B cell (primary cell): Measurements from ENCODE around the gene FIBCD1. TPM values are rescaled to one million over a fixed set of nuclear protein-coding genes. Genes with fewer than 3 reads are reported as not detected.

ENCODE experiments used
- ATAC-seq: fragments of 200-7000 bp; cut with Tn5 transposase; one replicate; pipeline ENCODE4 v1.10.0; 2021; ENCODE audit warnings: low read depth, mild to moderate bottlenecking, moderate number of reproducible peaks, moderate library complexity
- CTCF ChIA-PET: fragments of 350-600 bp; sonication (Branson Sonifier 250); formaldehyde crosslinking; loops from one replicate; lab custom pipeline; 2021; ENCODE audit warnings: antibody characterized with exemption, inconsistent platforms; lab: Charles Lee
- POLR2A ChIA-PET: fragments of 350-600 bp; sonication (Branson Sonifier 250); formaldehyde crosslinking; loops from one replicate; lab custom pipeline; 2021; ENCODE audit warnings: antibody characterized with exemption; lab: Charles Lee
- DNase-seq: peaks from one replicate; pipeline ENCODE4 v3.0.0; 2013
- H2AFZ ChIP-seq: 2 replicates; pipeline ENCODE4 v1.6.1; 2012; ENCODE audit warnings: mild to moderate bottlenecking, low read depth, low read length; ENCODE audit not compliant: insufficient read depth, poor library complexity, severe bottlenecking
- H3K27ac ChIP-seq, 2 donors: 1 replicate in 1 of 2; 2 replicates in 1 of 2; pipeline ENCODE4 v1.5.1; 2012 to 2013; ENCODE audit warnings: low read length in 2 of 2, mild to moderate bottlenecking in 2 of 2, moderate library complexity in 1 of 2
- H3K27me3 ChIP-seq, 4 experiments: fragments of 200-600 bp in 1 of 4; sonication (generic) in 1 of 4; replicated peaks in 1 of 4; 1 replicate in 2 of 4; 2 replicates in 2 of 4; pipeline versions ENCODE4 v1.6.1 to v1.7.0; 2013 to 2016; ENCODE audit warnings: low read length in 3 of 4, mild to moderate bottlenecking in 2 of 4, mixed read lengths in 1 of 4, moderate library complexity in 1 of 4; ENCODE audit not compliant: insufficient read depth in 4 of 4, control insufficient read depth in 3 of 4; ENCODE audit errors: control extremely low read depth in 1 of 4
- H3K36me3 ChIP-seq, 2 experiments: replicated peaks in 1 of 2; 1 replicate in 1 of 2; 2 replicates in 1 of 2; pipeline versions ENCODE4 v1.6.1 to v1.7.1; 2013; ENCODE audit warnings: low read length in 1 of 2; ENCODE audit not compliant: insufficient read depth in 2 of 2, control insufficient read depth in 1 of 2; ENCODE audit errors: control extremely low read depth in 1 of 2, extremely low read depth in 1 of 2
- H3K4me1 ChIP-seq, 2 donors: fragments of 200-600 bp in 1 of 2; sonication (generic) in 1 of 2; 1 replicate in 1 of 2; 2 replicates in 1 of 2; pipeline versions ENCODE4 v1.5.1 to v1.6.1; 2013 to 2017; ENCODE audit warnings: low read length in 2 of 2; ENCODE audit not compliant: control insufficient read depth in 2 of 2, insufficient read depth in 2 of 2
- H3K4me2 ChIP-seq: replicated peaks from 2 replicates; pipeline ENCODE3; 2012; ENCODE audit warnings: mild to moderate bottlenecking, low read depth, low read length; ENCODE audit not compliant: poor library complexity, severe bottlenecking
- H3K4me3 ChIP-seq, 5 experiments: fragments of 200-600 bp in 1 of 5; sonication (generic) in 1 of 5; 1 replicate in 3 of 5; 2 replicates in 2 of 5; pipeline versions ENCODE4 v1.5.1 to v1.7.0; 2011 to 2016; ENCODE audit warnings: low read length in 4 of 5, mild to moderate bottlenecking in 4 of 5, low read depth in 2 of 5, control low read depth in 1 of 5, moderate library complexity in 1 of 5; ENCODE audit not compliant: insufficient read depth in 1 of 5; ENCODE audit errors: control extremely low read depth in 1 of 5, extremely low read depth in 1 of 5
- H3K79me2 ChIP-seq: fragments of 200-600 bp; sonication (generic); one replicate; pipeline ENCODE4 v1.6.0; 2016; ENCODE audit warnings: low read length; ENCODE audit not compliant: control insufficient read depth, insufficient read depth
- H3K9ac ChIP-seq: fragments of 200-600 bp; sonication (generic); 2 replicates; pipeline ENCODE4 v1.6.1; 2017; ENCODE audit warnings: mild to moderate bottlenecking, low read length, moderate library complexity
- H3K9me3 ChIP-seq, 3 donors: one replicate each; pipeline versions ENCODE4 v1.6.1 to v1.7.1; 2013; ENCODE audit warnings: low read length in 2 of 3; ENCODE audit not compliant: control insufficient read depth in 2 of 3, insufficient read depth in 1 of 3; ENCODE audit errors: control extremely low read depth in 1 of 3
- H4K20me1 ChIP-seq: 2 replicates; pipeline ENCODE4 v1.6.0; 2012; ENCODE audit warnings: mild to moderate bottlenecking, low read length; ENCODE audit not compliant: insufficient read depth, control insufficient read depth, poor library complexity, severe bottlenecking
- H3K27ac Mint-ChIP-seq: one replicate; pipeline ENCODE4 v1.8.0; 2021; ENCODE audit warnings: mixed read lengths
- H3K27me3 Mint-ChIP-seq: one replicate; pipeline ENCODE4 v1.8.0; 2021; ENCODE audit warnings: mixed read lengths
- H3K4me1 Mint-ChIP-seq: one replicate; pipeline ENCODE4 v1.8.0; 2021; ENCODE audit warnings: mixed read lengths
- H3K4me3 Mint-ChIP-seq: one replicate; pipeline ENCODE4 v1.8.0; 2021; ENCODE audit warnings: mixed read lengths
- H3K9me3 Mint-ChIP-seq: one replicate; pipeline ENCODE4 v1.8.0; 2022; ENCODE audit warnings: mixed read lengths; ENCODE audit not compliant: insufficient read depth
- EZH2 ChIP-seq: IDR thresholded peaks from 2 replicates; pipeline ENCODE4 v1.6.1; 2012; ENCODE audit warnings: borderline replicate concordance, low read depth, mild to moderate bottlenecking, moderate library complexity, low read length; ENCODE audit not compliant: insufficient read depth, poor library complexity, severe bottlenecking
- WGBS: methylation state at CpG from one replicate; pipeline ENCODE4 v1.1.5; 2013; ENCODE audit warnings: missing lambda C conversion rate; ENCODE audit not compliant: insufficient coverage; 5-methylcytosine and 5-hydroxymethylcytosine counted together
- intact Hi-C: fragments of 100-400 bp; cut with micrococcal nuclease; formaldehyde crosslinking; loops from one replicate; pipeline ENCODE4 v1.10.0; 2022
- polyA plus RNA-seq: library from polyadenylated mRNA; depleted of rRNA; stranded (reverse); fragments of >200 nt; gene quantifications from 2 replicates; pipeline ENCODE4 v1.2.3, GENCODE V29; 2012
- total RNA-seq, 2 donors: library from RNA; stranded (reverse); fragments of 120-200 nt in 1 of 2; gene quantifications; 1 replicate in 1 of 2; 2 replicates in 1 of 2; pipeline versions ENCODE4 v1.2.3 to v1.2.4, GENCODE V29; 2013 to 2022
- TF ChIP-seq, protein P1 (sequence below): fragments of 200-600 bp; IDR thresholded peaks from one replicate; pipeline ENCODE4 v1.8.0; 2022; ENCODE audit warnings: antibody characterized with exemption, mild to moderate bottlenecking

Gene FIBCD1
- total and polyA plus RNA-seq, 2 donors (not counting 1 experiment from before 2014, with no cell fraction given), result not detected

DNA sequence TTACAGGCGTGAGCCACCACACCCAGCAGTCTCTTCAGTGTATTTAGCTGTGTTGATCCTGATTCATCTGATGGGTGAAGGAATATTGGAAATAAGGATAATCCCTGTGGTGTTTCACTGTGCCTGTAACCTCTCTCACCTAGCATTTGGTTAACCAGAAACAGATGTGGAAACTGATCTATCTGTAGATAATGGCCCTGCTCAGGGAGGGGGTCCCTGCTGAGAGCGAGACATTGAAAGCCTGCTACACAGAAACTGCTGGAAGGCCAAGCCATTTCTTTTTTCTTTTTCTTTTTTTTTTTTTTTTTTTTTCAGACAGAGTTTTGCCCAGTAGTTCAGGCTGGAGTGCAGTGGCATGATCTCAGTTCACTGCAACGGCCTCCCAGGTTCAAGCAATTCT, 70.8 kb downstream of the FIBCD1 start:
- TF ChIP-seq EZH2, result no peak
- TF ChIP-seq, protein P1, sequence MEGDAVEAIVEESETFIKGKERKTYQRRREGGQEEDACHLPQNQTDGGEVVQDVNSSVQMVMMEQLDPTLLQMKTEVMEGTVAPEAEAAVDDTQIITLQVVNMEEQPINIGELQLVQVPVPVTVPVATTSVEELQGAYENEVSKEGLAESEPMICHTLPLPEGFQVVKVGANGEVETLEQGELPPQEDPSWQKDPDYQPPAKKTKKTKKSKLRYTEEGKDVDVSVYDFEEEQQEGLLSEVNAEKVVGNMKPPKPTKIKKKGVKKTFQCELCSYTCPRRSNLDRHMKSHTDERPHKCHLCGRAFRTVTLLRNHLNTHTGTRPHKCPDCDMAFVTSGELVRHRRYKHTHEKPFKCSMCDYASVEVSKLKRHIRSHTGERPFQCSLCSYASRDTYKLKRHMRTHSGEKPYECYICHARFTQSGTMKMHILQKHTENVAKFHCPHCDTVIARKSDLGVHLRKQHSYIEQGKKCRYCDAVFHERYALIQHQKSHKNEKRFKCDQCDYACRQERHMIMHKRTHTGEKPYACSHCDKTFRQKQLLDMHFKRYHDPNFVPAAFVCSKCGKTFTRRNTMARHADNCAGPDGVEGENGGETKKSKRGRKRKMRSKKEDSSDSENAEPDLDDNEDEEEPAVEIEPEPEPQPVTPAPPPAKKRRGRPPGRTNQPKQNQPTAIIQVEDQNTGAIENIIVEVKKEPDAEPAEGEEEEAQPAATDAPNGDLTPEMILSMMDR, result no peak
- intact Hi-C loops, result no loop called here
- H4K20me1 ChIP-seq, result peaks cover 14% of the 10 kb centered on the region
- WGBS, result 94% methylated on average over 1 of the region's 3 CpGs
- H3K79me2 ChIP-seq, result no peaks in the 10 kb centered on the region
- DNase-seq (no peak), ATAC-seq (no peak)
- H2AFZ ChIP-seq, result no peak overlapping the region
- H3K27ac ChIP-seq, result no peak overlapping the region
- no peak overlapping the region for H3K4me2 ChIP-seq
- Mint-ChIP-seq H3K27ac (no peak overlapping the region), H3K4me1 (peaks cover 18% of the 10 kb centered on the region), H3K4me3 (no peak overlapping the region), H3K27me3 (no peaks in the 10 kb centered on the region), H3K9me3 (no peaks in the 10 kb centered on the region)
- H3K27me3 ChIP-seq, result no peaks in the 10 kb centered on the region
- H3K4me3 ChIP-seq, result no peak overlapping the region
- POLR2A ChIA-PET, result interaction anchor here (0.7 kb wide), 2 partner anchors 25 to 932 kb away, joined by 3 to 6 read pairs; no protein-coding TSS in a partner anchor
- no peak overlapping the region for H3K9ac ChIP-seq
- H3K4me1 ChIP-seq, result peaks cover 7 to 15% of the 10 kb centered on the region in 2 donors
- CTCF ChIA-PET, result interaction anchor here (2.1 to 8.3 kb wide), 5 partner anchors 10 to 179 kb away, joined by 4 to 142 read pairs (median 52); no protein-coding TSS in a partner anchor
- H3K9me3 ChIP-seq, result no peaks in the 10 kb centered on the region
- H3K36me3 ChIP-seq, result peaks cover 0 to 20% of the 10 kb centered on the region in 2 experiments

DNA sequence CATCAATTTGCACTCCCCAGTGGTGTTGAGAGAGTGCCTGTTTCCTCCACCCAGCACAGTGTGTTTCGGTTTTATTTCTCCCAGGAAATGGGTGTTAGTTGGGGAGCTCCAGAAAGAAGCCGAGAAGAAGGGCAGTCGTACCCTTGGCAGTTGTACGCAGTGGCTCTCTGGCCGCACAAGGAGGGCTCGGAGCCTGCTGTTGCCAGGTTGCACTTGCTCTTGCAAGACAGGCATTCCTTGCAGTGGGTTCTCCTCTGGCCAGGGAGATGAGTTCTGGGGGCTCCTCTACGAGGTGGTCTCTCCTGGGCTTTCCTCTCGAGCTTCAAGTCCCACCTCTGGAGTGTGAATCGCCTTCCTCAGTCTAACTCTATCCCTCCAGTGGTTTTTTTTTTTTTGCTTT, 71.5 kb downstream of the FIBCD1 start:
- no peak overlapping the region for H2AFZ ChIP-seq
- DNase-seq (no peak), ATAC-seq (no peak)
- Mint-ChIP-seq H3K9me3 (no peaks in the 10 kb centered on the region), H3K27ac (no peak overlapping the region), H3K4me3 (no peak overlapping the region), H3K4me1 (peaks cover 18% of the 10 kb centered on the region), H3K27me3 (no peaks in the 10 kb centered on the region)
- POLR2A ChIA-PET, result interaction anchor here (0.6 to 0.7 kb wide), 3 partner anchors 26 to 931 kb away, joined by 3 to 6 read pairs (median 5); no protein-coding TSS in a partner anchor
- H3K27ac ChIP-seq, result no peak overlapping the region
- no peak overlapping the region for H3K4me3 ChIP-seq
- no peaks in the 10 kb centered on the region for H3K79me2 ChIP-seq
- peaks cover 0 to 14% of the 10 kb centered on the region in 2 experiments for H3K36me3 ChIP-seq
- H3K27me3 ChIP-seq, result no peaks in the 10 kb centered on the region
- 98% methylated on average over 5 of the region's 9 CpGs for WGBS
- no peak overlapping the region for H3K9ac ChIP-seq
- CTCF ChIA-PET, result interaction anchor here (1.2 to 8.3 kb wide), 10 partner anchors 10 to 180 kb away, joined by 3 to 142 read pairs (median 7); no protein-coding TSS in a partner anchor
- no peak overlapping the region for H3K4me2 ChIP-seq
- H3K9me3 ChIP-seq, result no peaks in the 10 kb centered on the region
- TF ChIP-seq EZH2, result no peak
- TF ChIP-seq, protein P1, result no peak
- peaks cover 14% of the 10 kb centered on the region for H4K20me1 ChIP-seq
- peaks cover 7 to 15% of the 10 kb centered on the region in 2 donors for H3K4me1 ChIP-seq
- intact Hi-C loops, result no loop called here
